Colonic mucosa (tissue), 4 donors: Measurements from ENCODE around the gene DBX2. TPM values are rescaled to one million over a fixed set of nuclear protein-coding genes. Genes with fewer than 3 reads are reported as not detected.

Experiments used
- DNase-seq: peaks from one replicate; pipeline ENCODE4 v3.0.0-alpha.2; 2020
- H3K27ac ChIP-seq: fragments of 200-600 bp; one replicate; pipeline ENCODE4 v1.8.0; 2021
- H3K27me3 ChIP-seq: fragments of 200-600 bp; one replicate; pipeline ENCODE4 v1.8.0; 2021
- H3K36me3 ChIP-seq: fragments of 200-600 bp; one replicate; pipeline ENCODE4 v1.8.0; 2021
- H3K4me1 ChIP-seq: fragments of 200-600 bp; one replicate; pipeline ENCODE4 v1.8.0; 2021; ENCODE audit warnings: mild to moderate bottlenecking
- H3K4me3 ChIP-seq: fragments of 200-600 bp; one replicate; pipeline ENCODE4 v1.8.0; 2021
- H3K9ac ChIP-seq, 2 donors: one replicate each; pipeline ENCODE4 v1.7.0; 2013; ENCODE audit warnings: control low read depth in 2 of 2, low read depth in 2 of 2, low read length in 2 of 2
- H3K9me3 ChIP-seq: fragments of 200-600 bp; one replicate; pipeline ENCODE4 v1.8.0; 2021
- intact Hi-C: fragments of 100-400 bp; cut with DNase I; formaldehyde crosslinking; loops from one replicate; pipeline ENCODE4 v1.14.1; 2022
- total RNA-seq, 2 donors: library from RNA; stranded (reverse); fragmentation: NEBNext Ultra II Directional in 1 of 2; extraction: Animal tissue kit (Norgen Biotek cat#: 25700) in 1 of 2; gene quantifications; one replicate each; pipeline ENCODE4 v1.2.1, GENCODE V29; 2021
- TF ChIP-seq, protein P1 (sequence below): fragments of 200-600 bp; IDR thresholded peaks from one replicate; pipeline ENCODE4 v1.8.0; 2022; ENCODE audit warnings: antibody characterized with exemption, mild to moderate bottlenecking
- donor health status: healthy.
- donor health status: DM: no; HTN: no; CAD: no.
- donor health status: DM: no; HTN: no; CAD: no.

The DBX2 gene
- total RNA-seq, 2 donors from 2014 or later = not detected

DNA sequence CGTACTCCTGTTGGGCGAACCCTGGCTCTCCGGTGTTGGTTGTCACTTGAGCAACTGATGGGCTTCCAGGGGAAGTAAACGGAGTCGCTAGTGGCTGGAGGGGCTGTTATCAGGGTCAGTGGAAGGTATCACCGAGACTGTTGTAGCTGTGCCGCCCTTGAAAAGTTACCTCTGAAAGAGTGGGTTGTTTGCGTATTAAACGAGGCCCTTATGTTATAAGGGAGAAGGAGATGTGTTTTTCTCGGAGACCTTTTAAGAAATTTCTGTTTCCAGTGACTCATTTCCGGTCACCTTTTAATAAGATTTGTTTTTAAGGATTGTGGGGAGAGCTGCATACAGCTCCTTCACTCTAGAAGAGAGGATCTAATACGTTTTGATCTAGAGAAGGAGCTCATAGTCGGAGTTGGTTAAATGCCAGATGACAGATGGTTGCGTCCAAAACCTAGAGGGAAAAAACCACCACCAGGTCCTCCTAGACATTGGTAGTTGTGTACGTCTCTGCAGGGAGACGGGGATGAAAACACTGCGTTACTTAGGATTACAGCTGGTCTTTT lies 750 bp upstream of the DBX2 start:
- peaks cover 18% of the 10 kb centered on the region for H3K27me3 ChIP-seq
- DNase-seq = no peak
- no peaks in the 10 kb centered on the region for H3K4me1 ChIP-seq
- intact Hi-C loops = no loop called here
- no peak overlapping the region for H3K4me3 ChIP-seq
- no peak overlapping the region for H3K9ac ChIP-seq
- TF ChIP-seq, protein P1, sequence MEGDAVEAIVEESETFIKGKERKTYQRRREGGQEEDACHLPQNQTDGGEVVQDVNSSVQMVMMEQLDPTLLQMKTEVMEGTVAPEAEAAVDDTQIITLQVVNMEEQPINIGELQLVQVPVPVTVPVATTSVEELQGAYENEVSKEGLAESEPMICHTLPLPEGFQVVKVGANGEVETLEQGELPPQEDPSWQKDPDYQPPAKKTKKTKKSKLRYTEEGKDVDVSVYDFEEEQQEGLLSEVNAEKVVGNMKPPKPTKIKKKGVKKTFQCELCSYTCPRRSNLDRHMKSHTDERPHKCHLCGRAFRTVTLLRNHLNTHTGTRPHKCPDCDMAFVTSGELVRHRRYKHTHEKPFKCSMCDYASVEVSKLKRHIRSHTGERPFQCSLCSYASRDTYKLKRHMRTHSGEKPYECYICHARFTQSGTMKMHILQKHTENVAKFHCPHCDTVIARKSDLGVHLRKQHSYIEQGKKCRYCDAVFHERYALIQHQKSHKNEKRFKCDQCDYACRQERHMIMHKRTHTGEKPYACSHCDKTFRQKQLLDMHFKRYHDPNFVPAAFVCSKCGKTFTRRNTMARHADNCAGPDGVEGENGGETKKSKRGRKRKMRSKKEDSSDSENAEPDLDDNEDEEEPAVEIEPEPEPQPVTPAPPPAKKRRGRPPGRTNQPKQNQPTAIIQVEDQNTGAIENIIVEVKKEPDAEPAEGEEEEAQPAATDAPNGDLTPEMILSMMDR = no peak
- H3K27ac ChIP-seq = no peak overlapping the region
- no peaks in the 10 kb centered on the region for H3K9me3 ChIP-seq
- H3K36me3 ChIP-seq = no peaks in the 10 kb centered on the region

DNA sequence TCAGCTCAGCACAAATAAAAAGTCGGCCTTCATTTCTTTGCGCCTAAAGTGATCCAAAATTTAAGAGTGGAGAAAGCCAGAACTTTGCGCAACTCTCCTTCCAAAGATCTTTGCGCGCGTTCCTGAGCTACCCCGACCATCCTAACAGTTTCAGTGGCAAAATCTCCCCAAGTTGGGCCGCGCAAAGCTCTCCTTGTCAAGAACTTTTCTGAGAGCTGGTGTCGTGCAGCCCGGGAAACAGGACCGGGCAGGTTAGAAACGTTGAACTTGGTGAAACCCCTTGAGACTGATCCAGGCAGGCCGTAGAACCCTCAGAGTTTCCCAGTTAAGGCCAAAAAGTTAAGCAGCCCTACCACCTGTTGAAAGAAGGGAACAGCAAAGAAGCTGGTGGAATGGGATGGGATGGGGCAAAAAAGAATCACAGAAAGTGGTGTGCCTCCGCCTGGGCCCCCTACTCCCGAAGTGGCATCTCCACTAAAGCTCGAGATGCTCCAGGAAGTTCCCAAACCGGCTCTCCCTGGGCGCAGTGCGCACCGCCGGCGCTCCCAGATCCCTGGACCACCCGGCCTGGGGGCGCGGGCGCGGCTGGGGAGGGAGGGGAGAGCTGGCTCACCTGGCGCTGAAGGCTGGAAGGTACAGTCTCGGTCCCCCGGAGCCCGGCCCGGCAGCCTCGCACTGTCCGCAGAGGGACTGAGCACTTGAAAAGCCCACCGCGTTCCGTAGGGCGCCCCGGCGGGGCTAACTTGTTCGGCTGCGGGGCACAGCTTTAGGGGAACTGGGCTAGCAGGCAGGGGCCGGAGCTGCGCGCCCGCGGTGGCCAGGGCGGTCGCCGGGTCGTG lies 768 bp downstream of the DBX2 start:
- no peak for DNase-seq
- intact Hi-C loops = no loop called here
- H3K27me3 ChIP-seq = peaks cover 18% of the 10 kb centered on the region

DNA sequence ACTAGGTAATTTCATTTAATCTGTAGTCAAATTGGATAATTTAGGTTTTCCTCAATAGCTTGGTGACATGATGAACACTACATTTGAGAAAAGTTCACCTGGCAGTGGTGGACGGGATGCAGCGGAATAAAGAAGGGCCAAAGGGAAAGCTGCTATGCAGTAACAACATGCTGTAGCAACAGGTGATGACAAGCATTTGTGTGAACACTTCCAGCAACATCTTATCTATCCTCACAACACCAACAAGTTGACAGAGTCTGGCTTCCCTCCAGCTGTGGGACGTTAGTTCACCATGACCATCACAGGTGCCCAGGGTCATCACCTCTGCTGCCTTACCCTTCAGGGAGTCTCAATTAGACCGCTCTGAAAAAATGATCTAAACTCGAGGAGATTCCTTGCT lies 8.3 kb downstream of the DBX2 start:
- no peaks in the 10 kb centered on the region for H3K4me1 ChIP-seq
- H3K27ac ChIP-seq = no peak overlapping the region
- H3K9me3 ChIP-seq = no peaks in the 10 kb centered on the region
- no peaks in the 10 kb centered on the region for H3K27me3 ChIP-seq
- no peaks in the 10 kb centered on the region for H3K36me3 ChIP-seq
- TF ChIP-seq, protein P1 = no peak
- no peak overlapping the region for H3K9ac ChIP-seq
- no peak for DNase-seq
- H3K4me3 ChIP-seq = no peak overlapping the region
- intact Hi-C loops = no loop called here

More for the DNA sequence above, 768 bp downstream of the DBX2 start:
- no peak overlapping the region for H3K9ac ChIP-seq
- H3K4me3 ChIP-seq = no peak overlapping the region
- TF ChIP-seq, protein P1 = no peak
- H3K9me3 ChIP-seq = no peaks in the 10 kb centered on the region
- no peaks in the 10 kb centered on the region for H3K36me3 ChIP-seq
- H3K4me1 ChIP-seq = no peaks in the 10 kb centered on the region
- no peak overlapping the region for H3K27ac ChIP-seq

DNA sequence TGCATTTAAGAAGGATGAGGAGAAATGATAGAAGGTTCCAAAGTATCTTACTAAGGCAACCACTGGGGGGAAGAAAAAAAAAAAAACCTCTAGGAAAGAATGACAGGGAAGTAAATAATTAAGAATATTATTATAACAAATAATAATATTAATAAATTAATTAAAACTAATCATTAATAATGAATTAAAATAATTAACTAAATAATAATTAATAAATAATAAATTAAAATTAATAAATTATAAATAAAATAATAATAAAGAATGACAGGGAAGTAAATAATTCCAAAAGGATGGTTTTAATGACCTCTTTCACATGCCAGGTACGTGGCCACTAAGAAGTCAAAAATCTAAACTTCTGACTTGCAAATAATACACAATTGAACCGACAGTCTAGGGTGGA lies 9.9 kb downstream of the DBX2 start:
- H3K4me1 ChIP-seq = no peaks in the 10 kb centered on the region
- no peaks in the 10 kb centered on the region for H3K27me3 ChIP-seq
- DNase-seq = no peak
- H3K36me3 ChIP-seq = no peaks in the 10 kb centered on the region
- TF ChIP-seq, protein P1 = no peak
- H3K27ac ChIP-seq = no peak overlapping the region
- intact Hi-C loops = no loop called here
- H3K9ac ChIP-seq = no peak overlapping the region
- no peak overlapping the region for H3K4me3 ChIP-seq
- no peaks in the 10 kb centered on the region for H3K9me3 ChIP-seq

DNA sequence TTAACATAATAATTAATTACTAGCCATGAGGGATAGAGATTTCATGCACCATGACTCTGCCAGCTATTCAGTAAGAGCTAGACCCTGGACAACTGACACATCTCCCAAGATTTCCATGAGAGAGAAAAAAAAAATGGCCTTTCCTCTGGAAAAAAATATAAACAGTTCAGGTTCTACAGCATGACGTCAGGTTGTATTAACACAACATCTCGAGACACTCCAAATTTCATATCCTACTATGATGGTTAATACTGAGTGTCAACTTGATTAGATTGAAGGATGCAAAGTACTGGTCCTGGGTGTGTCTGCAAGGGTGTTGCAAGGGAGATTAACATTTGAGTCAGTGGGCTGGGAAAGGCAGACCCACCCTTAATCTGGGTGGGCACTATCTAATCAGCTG lies 11.1 kb downstream of the DBX2 start:
- Histone ChIP-seq H3K27me3 (no peaks in the 10 kb centered on the region), H3K36me3 (no peaks in the 10 kb centered on the region), H3K9ac (no peak overlapping the region), H3K4me1 (no peaks in the 10 kb centered on the region), H3K9me3 (no peaks in the 10 kb centered on the region), H3K4me3 (no peak overlapping the region), H3K27ac (no peak overlapping the region)
- no peak for DNase-seq
- intact Hi-C loops = no loop called here
- TF ChIP-seq, protein P1 = no peak
